ENCODE results near the gene DCAKD.

DNA sequence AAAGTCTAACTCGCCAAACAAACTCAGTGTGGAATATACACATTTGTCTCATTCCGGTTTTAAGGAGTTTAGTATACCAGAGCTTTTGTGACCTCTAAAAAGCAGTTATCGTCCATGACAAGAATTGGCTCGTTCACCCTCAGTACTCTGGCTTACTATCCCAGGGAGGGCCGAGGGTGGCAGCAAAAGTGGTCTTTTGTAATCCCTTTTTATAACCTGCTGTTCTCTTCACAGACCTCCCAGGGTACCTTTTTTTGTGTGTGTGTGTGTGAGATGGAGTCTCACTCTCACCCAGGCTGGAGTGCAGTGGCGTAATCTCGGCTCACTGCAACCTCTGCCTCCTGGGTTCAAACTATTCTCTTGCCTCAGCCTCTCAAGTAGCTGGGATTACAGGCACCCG, 18.6 kb upstream of the DCAKD start:
- TF ChIP-seq, protein P1, sequence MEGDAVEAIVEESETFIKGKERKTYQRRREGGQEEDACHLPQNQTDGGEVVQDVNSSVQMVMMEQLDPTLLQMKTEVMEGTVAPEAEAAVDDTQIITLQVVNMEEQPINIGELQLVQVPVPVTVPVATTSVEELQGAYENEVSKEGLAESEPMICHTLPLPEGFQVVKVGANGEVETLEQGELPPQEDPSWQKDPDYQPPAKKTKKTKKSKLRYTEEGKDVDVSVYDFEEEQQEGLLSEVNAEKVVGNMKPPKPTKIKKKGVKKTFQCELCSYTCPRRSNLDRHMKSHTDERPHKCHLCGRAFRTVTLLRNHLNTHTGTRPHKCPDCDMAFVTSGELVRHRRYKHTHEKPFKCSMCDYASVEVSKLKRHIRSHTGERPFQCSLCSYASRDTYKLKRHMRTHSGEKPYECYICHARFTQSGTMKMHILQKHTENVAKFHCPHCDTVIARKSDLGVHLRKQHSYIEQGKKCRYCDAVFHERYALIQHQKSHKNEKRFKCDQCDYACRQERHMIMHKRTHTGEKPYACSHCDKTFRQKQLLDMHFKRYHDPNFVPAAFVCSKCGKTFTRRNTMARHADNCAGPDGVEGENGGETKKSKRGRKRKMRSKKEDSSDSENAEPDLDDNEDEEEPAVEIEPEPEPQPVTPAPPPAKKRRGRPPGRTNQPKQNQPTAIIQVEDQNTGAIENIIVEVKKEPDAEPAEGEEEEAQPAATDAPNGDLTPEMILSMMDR (conservative IDR thresholded peaks at IDR 0.05), result no peak
- no peak for TF ChIP-seq ZFX (IDR thresholded peaks at IDR 0.05)

Data from C4-2B (cell line).